ENCODE results near the gene SLC6A18. TPM values are rescaled to one million over a fixed set of nuclear protein-coding genes. Genes with fewer than 3 reads are reported as not detected.
A peak's percentile ranks its signal among the peaks of the same experiment; 100 is the strongest.

Gene SLC6A18
- total and polyA plus RNA-seq, 4 donors, result not detected

- Histone ChIP-seq H3K9me3 (ENCODE audit: control insufficient read depth, insufficient read depth, low read length) (no peaks in the 10 kb centered on the region), H3K36me3 (ENCODE audit: control insufficient read depth, insufficient read depth, low read length) (no peaks in the 10 kb centered on the region), H3K4me3 (ENCODE audit: low read depth, low read length) (no peak overlapping the region), H3K27ac (ENCODE audit: low read depth, low read length) (no peak overlapping the region), H3K27me3 (ENCODE audit: control insufficient read depth, insufficient read depth, low read length) (no peaks in the 10 kb centered on the region), H3K4me1 (ENCODE audit: control insufficient read depth, insufficient read depth, low read length) (no peaks in the 10 kb centered on the region)
- WGBS (ENCODE audit: insufficient coverage), result 89% methylated on average over 20 of the region's 21 CpGs
- no peak for DNase-seq (ENCODE audit: low read depth in 4 of 6, low spot score in 6 of 6)
Observed at GRCh38 chr5:1277331-1277730, 52.1 kb downstream of the SLC6A18 start.

GRCh38 chr5:1277781-1278180 is 52.6 kb downstream of the SLC6A18 start:
- 93% methylated on average over 7 of the region's 10 CpGs for WGBS (ENCODE audit: insufficient coverage)
- Histone ChIP-seq H3K36me3 (ENCODE audit: control insufficient read depth, insufficient read depth, low read length) (no peaks in the 10 kb centered on the region), H3K4me1 (ENCODE audit: control insufficient read depth, insufficient read depth, low read length) (no peaks in the 10 kb centered on the region), H3K9me3 (ENCODE audit: control insufficient read depth, insufficient read depth, low read length) (no peaks in the 10 kb centered on the region), H3K27me3 (ENCODE audit: control insufficient read depth, insufficient read depth, low read length) (no peaks in the 10 kb centered on the region), H3K4me3 (ENCODE audit: low read depth, low read length) (no peak overlapping the region), H3K27ac (ENCODE audit: low read depth, low read length) (no peak overlapping the region)
- DNase-seq (ENCODE audit: low read depth in 4 of 6, low spot score in 6 of 6), result no peak

DNA sequence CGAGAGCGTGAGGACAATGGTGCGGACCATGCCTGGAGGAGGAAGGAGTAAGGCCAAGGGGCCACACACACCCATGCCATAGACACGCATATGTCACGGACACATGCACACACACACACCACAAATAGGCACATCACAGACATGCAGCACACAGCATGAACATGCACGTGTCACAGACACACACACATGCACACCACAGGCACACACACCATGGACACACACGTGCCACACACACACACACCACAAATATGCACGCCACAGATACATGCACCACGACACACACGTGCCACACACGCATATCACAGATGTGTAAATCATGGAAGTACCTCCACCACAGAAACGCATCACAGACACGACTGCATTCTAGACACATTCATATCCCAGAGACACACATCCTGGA is 53.0 kb downstream of the SLC6A18 start:
- no peaks in the 10 kb centered on the region for H3K4me1 ChIP-seq (ENCODE audit: control insufficient read depth, insufficient read depth, low read length)
- no peaks in the 10 kb centered on the region for H3K36me3 ChIP-seq (ENCODE audit: control insufficient read depth, insufficient read depth, low read length)
- DNase-seq (ENCODE audit: low read depth in 4 of 6, low spot score in 6 of 6), result no peak
- no peak overlapping the region for H3K4me3 ChIP-seq (ENCODE audit: low read depth, low read length)
- 93% methylated on average over 10 of the region's 13 CpGs for WGBS (ENCODE audit: insufficient coverage)
- H3K27me3 ChIP-seq (ENCODE audit: control insufficient read depth, insufficient read depth, low read length), result no peaks in the 10 kb centered on the region
- no peaks in the 10 kb centered on the region for H3K9me3 ChIP-seq (ENCODE audit: control insufficient read depth, insufficient read depth, low read length)
- H3K27ac ChIP-seq (ENCODE audit: low read depth, low read length), result no peak overlapping the region

- 94% methylated on average over 41 of the region's 42 CpGs for WGBS (ENCODE audit: insufficient coverage)
- H3K4me3 ChIP-seq (ENCODE audit: low read depth, low read length), result no peak overlapping the region
- no peaks in the 10 kb centered on the region for H3K4me1 ChIP-seq (ENCODE audit: control insufficient read depth, insufficient read depth, low read length)
- no peak for DNase-seq (ENCODE audit: low read depth in 4 of 6, low spot score in 6 of 6)
- H3K27ac ChIP-seq (ENCODE audit: low read depth, low read length), result no peak overlapping the region
- no peaks in the 10 kb centered on the region for H3K9me3 ChIP-seq (ENCODE audit: control insufficient read depth, insufficient read depth, low read length)
- no peaks in the 10 kb centered on the region for H3K36me3 ChIP-seq (ENCODE audit: control insufficient read depth, insufficient read depth, low read length)
- no peaks in the 10 kb centered on the region for H3K27me3 ChIP-seq (ENCODE audit: control insufficient read depth, insufficient read depth, low read length)
Observed at GRCh38 chr5:1278656-1279442, 53.7 kb downstream of the SLC6A18 start.

DNA sequence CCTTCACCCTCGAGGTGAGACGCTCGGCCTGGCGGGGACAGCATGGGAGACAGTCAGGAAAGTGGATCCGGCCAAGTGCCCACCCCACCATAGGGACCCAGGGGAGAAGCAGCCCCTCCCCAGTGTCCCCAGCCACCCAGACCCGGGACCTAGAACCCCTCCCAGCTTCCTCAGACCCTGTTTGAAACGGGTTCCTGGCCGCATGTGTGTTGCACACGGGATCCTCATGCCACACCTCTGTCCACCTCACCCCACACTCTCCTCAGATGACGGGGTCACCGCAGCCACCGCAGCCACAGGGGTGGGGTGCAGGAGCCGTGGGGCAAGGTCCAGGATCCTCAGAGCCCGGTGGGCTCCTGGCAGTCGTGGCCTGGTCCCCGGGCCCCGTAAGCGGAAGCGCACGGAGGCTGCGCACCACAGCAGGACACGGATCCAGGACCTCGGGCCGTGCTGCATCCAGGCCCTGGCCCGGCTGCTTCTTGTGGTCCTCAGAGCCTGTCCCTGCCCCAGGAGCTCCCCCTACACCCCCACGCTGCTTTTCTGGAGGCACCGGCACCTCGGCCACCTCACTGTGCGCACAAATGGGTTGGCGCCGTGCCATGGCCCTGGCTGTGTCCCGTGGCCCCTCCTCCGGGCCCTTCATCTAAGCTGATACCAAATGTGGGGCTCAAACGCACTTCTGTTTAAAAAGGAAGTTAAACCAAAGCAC is 54.4 kb downstream of the SLC6A18 start:
- H3K9me3 ChIP-seq (ENCODE audit: control insufficient read depth, insufficient read depth, low read length), result no peaks in the 10 kb centered on the region
- WGBS (ENCODE audit: insufficient coverage), result 91% methylated on average over 34 of the region's 34 CpGs
- H3K36me3 ChIP-seq (ENCODE audit: control insufficient read depth, insufficient read depth, low read length), result no peaks in the 10 kb centered on the region
- no peak overlapping the region for H3K27ac ChIP-seq (ENCODE audit: low read depth, low read length)
- H3K4me1 ChIP-seq (ENCODE audit: control insufficient read depth, insufficient read depth, low read length), result no peaks in the 10 kb centered on the region
- no peak for DNase-seq (ENCODE audit: low read depth in 4 of 6, low spot score in 6 of 6)
- no peaks in the 10 kb centered on the region for H3K27me3 ChIP-seq (ENCODE audit: control insufficient read depth, insufficient read depth, low read length)
- H3K4me3 ChIP-seq (ENCODE audit: low read depth, low read length), result no peak overlapping the region

- no peak for DNase-seq (ENCODE audit: low read depth in 4 of 6, low spot score in 6 of 6)
- H3K27me3 ChIP-seq (ENCODE audit: control insufficient read depth, insufficient read depth, low read length), result no peaks in the 10 kb centered on the region
- no peak overlapping the region for H3K4me3 ChIP-seq (ENCODE audit: low read depth, low read length)
- 91% methylated on average over 32 of the region's 32 CpGs for WGBS (ENCODE audit: insufficient coverage)
- no peaks in the 10 kb centered on the region for H3K36me3 ChIP-seq (ENCODE audit: control insufficient read depth, insufficient read depth, low read length)
- no peaks in the 10 kb centered on the region for H3K9me3 ChIP-seq (ENCODE audit: control insufficient read depth, insufficient read depth, low read length)
- H3K27ac ChIP-seq (ENCODE audit: low read depth, low read length), result no peak overlapping the region
- no peaks in the 10 kb centered on the region for H3K4me1 ChIP-seq (ENCODE audit: control insufficient read depth, insufficient read depth, low read length)
Observed at GRCh38 chr5:1280177-1281037, 55.2 kb downstream of the SLC6A18 start.

DNA sequence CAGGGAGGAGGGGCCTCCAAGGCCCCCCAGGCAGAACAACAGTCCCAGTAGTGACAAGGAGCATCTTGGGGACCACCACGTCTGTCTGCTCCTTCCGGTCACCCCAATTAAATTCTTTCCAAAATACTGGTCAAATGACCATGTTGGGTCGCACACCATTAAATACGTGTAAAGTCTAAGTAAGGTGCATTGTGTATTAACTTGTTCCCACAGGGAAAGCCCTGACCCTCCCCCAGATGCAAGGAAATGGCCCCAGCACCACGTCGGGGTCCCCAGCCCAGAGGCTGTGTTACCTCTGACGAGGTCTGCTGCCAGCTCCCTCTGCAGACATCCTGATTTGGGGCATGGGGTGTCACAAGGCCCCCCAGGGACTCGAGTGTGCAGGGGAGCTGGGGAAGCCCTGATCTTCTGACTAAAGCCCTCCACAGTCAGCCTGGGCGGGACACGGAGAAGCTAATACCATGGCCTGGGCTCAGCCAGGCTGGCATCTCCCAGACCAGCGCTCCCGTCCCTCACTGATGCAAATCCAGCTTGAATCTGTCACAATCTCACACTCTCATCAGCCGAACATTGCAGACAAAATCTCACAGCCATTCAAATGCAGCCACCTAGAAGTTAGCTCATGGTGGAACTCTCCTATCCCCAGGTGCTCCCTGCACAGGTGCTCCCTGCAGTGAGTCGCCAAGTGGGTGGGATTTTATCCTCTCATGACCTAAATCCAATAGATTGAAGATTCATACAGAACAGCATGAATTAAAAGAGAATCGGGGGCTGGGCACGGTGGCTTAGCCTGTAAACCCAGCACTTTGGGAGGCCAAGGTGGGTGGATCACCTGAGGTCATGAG is 56.1 kb downstream of the SLC6A18 start:
- H3K4me3 ChIP-seq (ENCODE audit: low read depth, low read length), result no peak overlapping the region
- no peak for DNase-seq (ENCODE audit: low read depth in 4 of 6, low spot score in 6 of 6)
- 91% methylated on average over 9 of the region's 16 CpGs for WGBS (ENCODE audit: insufficient coverage)

DNA sequence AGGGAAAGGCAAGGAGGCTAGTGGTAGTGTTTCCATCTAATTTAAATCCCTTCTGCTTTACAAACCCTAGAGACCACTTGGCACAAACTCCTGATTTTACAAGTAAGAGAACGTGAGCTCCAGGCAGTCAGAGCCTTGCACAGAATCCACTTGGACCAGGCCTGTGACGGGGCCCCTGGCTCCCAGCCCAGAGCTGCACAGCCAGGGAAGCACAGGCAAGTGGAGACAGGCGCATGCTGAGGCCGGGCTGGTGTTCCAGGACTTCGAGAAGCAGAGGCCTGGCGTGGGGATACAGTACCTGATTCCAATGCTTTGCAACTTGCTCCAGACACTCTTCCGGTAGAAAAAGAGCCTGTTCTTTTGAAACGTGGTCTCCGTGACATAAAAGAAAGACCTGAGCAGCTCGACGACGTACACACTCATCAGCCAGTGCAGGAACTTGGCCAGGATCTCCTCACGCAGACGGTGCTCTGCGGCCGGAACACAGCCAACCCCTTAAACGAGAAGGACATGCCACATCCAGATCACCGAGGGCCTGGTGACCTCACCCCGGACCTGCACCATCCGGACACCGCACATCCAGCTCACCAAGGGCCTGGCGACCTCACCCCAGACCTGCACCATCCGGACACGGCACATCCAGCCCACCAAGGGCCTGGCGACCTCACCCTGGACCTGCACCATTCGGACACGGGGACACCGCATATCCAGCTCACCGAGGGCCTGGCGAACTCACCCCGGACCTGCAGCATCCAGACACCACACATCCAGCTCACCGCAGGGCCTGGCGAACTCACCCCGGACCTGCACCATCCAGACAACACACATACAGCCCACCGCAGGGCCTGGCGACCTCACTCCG is 57.2 kb downstream of the SLC6A18 start:
- Histone ChIP-seq H3K9me3 (ENCODE audit: control insufficient read depth, insufficient read depth, low read length) (no peaks in the 10 kb centered on the region), H3K36me3 (ENCODE audit: control insufficient read depth, insufficient read depth, low read length) (no peaks in the 10 kb centered on the region), H3K4me3 (ENCODE audit: low read depth, low read length) (no peak overlapping the region), H3K27ac (ENCODE audit: low read depth, low read length) (no peak overlapping the region), H3K4me1 (ENCODE audit: control insufficient read depth, insufficient read depth, low read length) (no peaks in the 10 kb centered on the region), H3K27me3 (ENCODE audit: control insufficient read depth, insufficient read depth, low read length) (no peaks in the 10 kb centered on the region)
- DNase-seq (ENCODE audit: low read depth in 4 of 6, low spot score in 6 of 6), result peak in 3 of 6 donors; percentile 6 to 18 (median 16)
- 81% methylated on average over 37 of the region's 37 CpGs for WGBS (ENCODE audit: insufficient coverage)

More for the DNA sequence above, 56.1 kb downstream of the SLC6A18 start:
- H3K27ac ChIP-seq (ENCODE audit: low read depth, low read length), result no peak overlapping the region
- H3K36me3 ChIP-seq (ENCODE audit: control insufficient read depth, insufficient read depth, low read length), result no peaks in the 10 kb centered on the region
- no peaks in the 10 kb centered on the region for H3K27me3 ChIP-seq (ENCODE audit: control insufficient read depth, insufficient read depth, low read length)
- no peaks in the 10 kb centered on the region for H3K9me3 ChIP-seq (ENCODE audit: control insufficient read depth, insufficient read depth, low read length)
- H3K4me1 ChIP-seq (ENCODE audit: control insufficient read depth, insufficient read depth, low read length), result no peaks in the 10 kb centered on the region

Data from spinal cord (tissue), 10 donors.